K562 (cell line): ENCODE measurements around the gene ANAPC5. TPM values are rescaled to one million over a fixed set of nuclear protein-coding genes. Genes with fewer than 3 reads are reported as not detected.
A peak's percentile ranks its signal among the peaks of the same experiment; 100 is the strongest.

Source experiments
- ARID1B ChIP-seq: fragments of 450-650 bp; IDR thresholded peaks from 2 replicates; pipeline ENCODE4 v1.6.1; 2016; ENCODE audit warnings: antibody characterized with exemption, mild to moderate bottlenecking, inconsistent platforms
- CEBPB ChIP-seq: fragments of 450-650 bp; IDR thresholded peaks from 2 replicates; pipeline ENCODE4 v1.6.1; 2016; ENCODE audit warnings: missing genetic modification characterization, missing compliant biosample characterization
- GABPA ChIP-seq: fragments of 200-800 bp; sonication (Bioruptor generic); conservative IDR thresholded peaks from 2 replicates; pipeline ENCODE4 v1.6.1; 2016; ENCODE audit warnings: low read depth, missing genetic modification characterization, missing compliant biosample characterization
- HES1 ChIP-seq: fragments of 450-650 bp; IDR thresholded peaks from 2 replicates; pipeline ENCODE4 v1.6.1; 2016; ENCODE audit warnings: low read depth, mild to moderate bottlenecking, moderate library complexity
- JUND ChIP-seq, 2 experiments: IDR thresholded peaks; 2 replicates in 1 of 2; 3 replicates in 1 of 2; pipeline ENCODE4 v1.6.1; 2011; ENCODE audit warnings: borderline replicate concordance in 2 of 2, low read depth in 2 of 2, low read length in 2 of 2, improper control_type of control experiment in 1 of 2, missing biosample characterization in 1 of 2, missing genetic modification characterization in 1 of 2, missing genetic modification reagents in 1 of 2
- KHSRP ChIP-seq: fragments of 450-650 bp; IDR thresholded peaks from 2 replicates; pipeline ENCODE4 v1.6.1; 2017
- KLF16 ChIP-seq: IDR thresholded peaks from 2 replicates; pipeline ENCODE4 v1.6.1; 2016; ENCODE audit warnings: antibody characterized with exemption
- LEF1 ChIP-seq: fragments of 450-650 bp; IDR thresholded peaks from 2 replicates; pipeline ENCODE4 v1.6.1; 2016; ENCODE audit warnings: mild to moderate bottlenecking
- MECOM ChIP-seq: fragments of 250-450 bp; sonication (Bioruptor Pico); IDR thresholded peaks from 2 replicates; pipeline ENCODE4 v1.8.0; 2022; ENCODE audit warnings: inconsistent platforms
- MEIS2 ChIP-seq: fragments of 450-650 bp; IDR thresholded peaks from 2 replicates; pipeline ENCODE4 v1.6.1; 2014; ENCODE audit warnings: mild to moderate bottlenecking; ENCODE audit not compliant: partially characterized antibody
- MTA1 ChIP-seq: fragments of 450-650 bp; IDR thresholded peaks from 2 replicates; pipeline ENCODE4 v1.6.1; 2017; ENCODE audit warnings: borderline replicate concordance
- MTA3 ChIP-seq: fragments of 450-650 bp; formaldehyde crosslinking; IDR thresholded peaks from 2 replicates; pipeline ENCODE4 v1.6.1; 2017; ENCODE audit warnings: mild to moderate bottlenecking, borderline replicate concordance
- NCOA1 ChIP-seq: fragments of 450-650 bp; IDR thresholded peaks from 2 replicates; pipeline ENCODE4 v1.6.1; 2016; ENCODE audit warnings: low read depth
- PATZ1 ChIP-seq: fragments of 250-450 bp; sonication (Bioruptor Pico); IDR thresholded peaks from 2 replicates; pipeline ENCODE4 v1.5.0; 2020; ENCODE audit warnings: mild to moderate bottlenecking, borderline replicate concordance
- PKNOX1 ChIP-seq: fragments of 450-650 bp; IDR thresholded peaks from 2 replicates; pipeline ENCODE4 v1.6.1; 2016
- POLR2G ChIP-seq: fragments of 200-400 bp; formaldehyde crosslinking; IDR thresholded peaks from 2 replicates; pipeline ENCODE4 v1.6.1; 2017; ENCODE audit warnings: low read depth, mild to moderate bottlenecking, antibody characterized with exemption, low read length, moderate library complexity
- PRDM10 ChIP-seq: fragments of 450-650 bp; IDR thresholded peaks from 2 replicates; pipeline ENCODE4 v1.6.1; 2018; ENCODE audit not compliant: partially characterized antibody
- SRSF1 ChIP-seq: fragments of 200-400 bp; formaldehyde crosslinking; IDR thresholded peaks from 2 replicates; pipeline ENCODE4 v1.6.1; 2017; ENCODE audit warnings: mild to moderate bottlenecking, low read depth, low read length, moderate library complexity
- TEAD2 ChIP-seq: fragments of 450-650 bp; IDR thresholded peaks from 2 replicates; pipeline ENCODE4 v1.6.1; 2016; ENCODE audit warnings: missing genetic modification characterization, control low read depth, missing compliant biosample characterization
- ZNF133 ChIP-seq: fragments of 250-450 bp; sonication (Bioruptor Pico); IDR thresholded peaks from 2 replicates; pipeline ENCODE4 v1.4.0; 2020; ENCODE audit warnings: mild to moderate bottlenecking
- ZSCAN29 ChIP-seq: fragments of 450-650 bp; IDR thresholded peaks from 2 replicates; pipeline ENCODE4 v1.6.1; 2017
- polyA plus RNA-seq, 8 experiments: library from polyadenylated mRNA; depleted of rRNA in 4 of 8; stranded (reverse) in 5 of 8; unstranded in 3 of 8; fragments of >200 nt; fragmentation: Nextera tagmentation in 2 of 8; fragmentation: Illumina TruSeq in 1 of 8; extraction: Ambion mirVana in 2 of 8; extraction: Trizol in 1 of 8; gene quantifications; 2 replicates each; pipeline versions ENCODE4 v1.2.1 to v1.2.3, GENCODE V29; 2011 to 2014; ENCODE audit warnings: inconsistent platforms in 1 of 8, missing spikeins in 1 of 8
- total RNA-seq, 7 experiments: library from RNA; depleted of rRNA in 6 of 7; stranded (reverse); fragments of >200 nt in 6 of 7; fragmentation: Illumina TruSeq in 2 of 7; extraction: Trizol in 2 of 7; gene quantifications; 2 replicates each; pipeline versions ENCODE4 v1.2.1 to v1.2.3, GENCODE V29; 2011 to 2021; ENCODE audit warnings: low replicate concordance in 1 of 7

ANAPC5 gene
- total and polyA plus RNA-seq, 9 of the 15 experiments (the other 6 are each of a cell fraction or from before 2014, with no cell fraction given): 136 to 315 (median 197) TPM

- TF ChIP-seq PRDM10 (peak; percentile 50), GABPA (tag) (peak; percentile 14; the same call in 1 of the 2 replicates), ZSCAN29 (no peak), SRSF1 (no peak), ZNF133 (no peak), JUND (IDR thresholded peaks at IDR 0.05; ENCODE audit: borderline replicate concordance, low read depth, low read length) (peak; percentile 27; the same call in 1 of the 2 replicates), JUND (tag; IDR thresholded peaks at IDR 0.05; ENCODE audit: borderline replicate concordance, low read depth, low read length) (peak; percentile 61; the same call in 2 of the 3 replicates), MEIS2 (peak; percentile 67), MECOM (CRISPR knock-in tag) (0 out of 2 replicates have a peak, but pooled peaks have one; percentile 29), POLR2G (no peak), CEBPB (0 out of 2 replicates have a peak, but pooled peaks have one; percentile 10), PKNOX1 (peak; percentile 62), KLF16 (no peak), ARID1B (peak; percentile 68), KHSRP (no peak), LEF1 (peak; percentile 45; the same call in 1 of the 2 replicates), PATZ1 (CRISPR knock-in tag) (no peak), HES1 (peak; percentile 20; the same call in 1 of the 2 replicates), NCOA1 (peak; percentile 77), MTA1 (0 out of 2 replicates have a peak, but pooled peaks have one; percentile 19), TEAD2 (tag) (no peak), MTA3 (peak; percentile 58; the same call in 1 of the 2 replicates)
These were observed 39.6 kb upstream of the ANAPC5 start (continued) for GRCh38 chr12:121391619-121392324.
